Natural killer cell (primary cell): ENCODE measurements around the gene GHITM. TPM values are rescaled to one million over a fixed set of nuclear protein-coding genes. Genes with fewer than 3 reads are reported as not detected.

Experiments
- ATAC-seq, 3 donors: fragments of 150-1000 bp in 2 of 3; fragments of 200-7000 bp in 1 of 3; cut with Tn5 transposase; 1 replicate in 1 of 3; 2 replicates in 2 of 3; pipeline ENCODE4 v1.10.0; 2021; ENCODE audit warnings: mild to moderate bottlenecking in 2 of 3, moderate library complexity in 2 of 3
- DNase-seq, 2 donors: peaks; one replicate each; pipeline versions ENCODE4 v3.0.0 to v3.0.0-alpha.2; 2013 to 2021; ENCODE audit warnings: mixed read lengths in 1 of 2
- H3K27ac ChIP-seq: one replicate; pipeline ENCODE4 v1.5.1; 2013; ENCODE audit warnings: mild to moderate bottlenecking, low read length
- H3K27me3 ChIP-seq: one replicate; pipeline ENCODE4 v1.6.1; 2013; ENCODE audit warnings: low read length; ENCODE audit not compliant: control insufficient read depth, insufficient read depth
- H3K36me3 ChIP-seq: one replicate; pipeline ENCODE4 v1.6.1; 2013; ENCODE audit warnings: low read length; ENCODE audit not compliant: control insufficient read depth, insufficient read depth
- H3K4me1 ChIP-seq: one replicate; pipeline ENCODE4 v1.6.1; 2013; ENCODE audit warnings: low read length; ENCODE audit not compliant: control insufficient read depth, insufficient read depth
- H3K4me3 ChIP-seq: one replicate; pipeline ENCODE4 v1.5.1; 2013; ENCODE audit warnings: low read length
- H3K9me3 ChIP-seq: one replicate; pipeline ENCODE4 v1.6.1; 2013; ENCODE audit warnings: low read length; ENCODE audit not compliant: control insufficient read depth, insufficient read depth
- H3K27ac Mint-ChIP-seq, 2 donors: one replicate each; pipeline ENCODE4 v1.8.0; 2022; ENCODE audit warnings: mild to moderate bottlenecking in 2 of 2, mixed read lengths in 2 of 2, moderate library complexity in 1 of 2
- H3K27me3 Mint-ChIP-seq, 2 donors: one replicate each; pipeline ENCODE4 v1.8.0; 2022; ENCODE audit warnings: low read depth in 2 of 2, mixed read lengths in 2 of 2
- H3K36me3 Mint-ChIP-seq: one replicate; pipeline ENCODE4 v1.8.0; 2022; ENCODE audit warnings: mixed read lengths
- H3K4me1 Mint-ChIP-seq, 2 donors: one replicate each; pipeline ENCODE4 v1.8.0; 2022; ENCODE audit warnings: mixed read lengths in 2 of 2
- H3K4me3 Mint-ChIP-seq: one replicate; pipeline ENCODE4 v1.8.0; 2022; ENCODE audit warnings: mild to moderate bottlenecking, moderate library complexity, mixed read lengths
- H3K9me3 Mint-ChIP-seq, 2 donors: one replicate each; pipeline ENCODE4 v1.8.0; 2022; ENCODE audit warnings: mixed read lengths in 2 of 2
- CTCF ChIP-seq: fragments of 200-600 bp; IDR thresholded peaks from one replicate; pipeline ENCODE4 v1.8.0; 2022; ENCODE audit warnings: antibody characterized with exemption
- WGBS: methylation state at CpG from one replicate; pipeline ENCODE4 v1.1.7; 2013; ENCODE audit warnings: missing lambda C conversion rate; ENCODE audit not compliant: insufficient coverage; 5-methylcytosine and 5-hydroxymethylcytosine counted together
- intact Hi-C: fragments of 100-400 bp; cut with micrococcal nuclease; formaldehyde crosslinking; loops from one replicate; pipeline ENCODE4 v1.14.2; 2022
- total RNA-seq, 4 donors: library from RNA; stranded (reverse); fragments of 120-200 nt in 1 of 4; gene quantifications; one replicate each; pipeline versions ENCODE4 v1.2.3 to v1.2.4, GENCODE V29; 2013 to 2022

The GHITM gene
- total RNA-seq, 3 donors from 2014 or later (not counting 1 experiment from before 2014, with no cell fraction given), result 84.3 to 89.3 (median 87.9) TPM

- H3K27ac ChIP-seq, result no peak within 1 kb of the TSS
- Mint-ChIP-seq H3K4me1 (peaks cover 12 to 25% of the 10 kb centered on the region in 2 donors), H3K36me3 (no peaks in the 10 kb centered on the region), H3K27me3 (no peaks in the 10 kb centered on the region), H3K27ac (peak within 1 kb of the TSS in 1 of 2 donors; percentile 76), H3K9me3 (no peaks in the 10 kb centered on the region), H3K4me3 (peak within 1 kb of the TSS; percentile 80)
- no peaks in the 10 kb centered on the region for H3K27me3 ChIP-seq
- H3K4me1 ChIP-seq, result peaks cover 47% of the 10 kb centered on the region
- ATAC-seq (peak; percentile 81 to 95 (median 91)), DNase-seq (peak; percentile 57 to 70)
- H3K36me3 ChIP-seq, result no peaks in the 10 kb centered on the region
- TF ChIP-seq CTCF, result no peak
- H3K4me3 ChIP-seq, result peak within 1 kb of the TSS; percentile 50
- intact Hi-C loops, result no loop called here
- no peaks in the 10 kb centered on the region for H3K9me3 ChIP-seq
- under 1% methylated on average over 61 of the region's 61 CpGs for WGBS
Measured at GRCh38 chr10:84194424-84195043, 55.2 kb downstream of the GHITM start, which contains the start of gene CDHR1. CDHR1 (plus strand) TSS chr10:84194537; CDS start chr10:84194761, 224 bp downstream.

DNA sequence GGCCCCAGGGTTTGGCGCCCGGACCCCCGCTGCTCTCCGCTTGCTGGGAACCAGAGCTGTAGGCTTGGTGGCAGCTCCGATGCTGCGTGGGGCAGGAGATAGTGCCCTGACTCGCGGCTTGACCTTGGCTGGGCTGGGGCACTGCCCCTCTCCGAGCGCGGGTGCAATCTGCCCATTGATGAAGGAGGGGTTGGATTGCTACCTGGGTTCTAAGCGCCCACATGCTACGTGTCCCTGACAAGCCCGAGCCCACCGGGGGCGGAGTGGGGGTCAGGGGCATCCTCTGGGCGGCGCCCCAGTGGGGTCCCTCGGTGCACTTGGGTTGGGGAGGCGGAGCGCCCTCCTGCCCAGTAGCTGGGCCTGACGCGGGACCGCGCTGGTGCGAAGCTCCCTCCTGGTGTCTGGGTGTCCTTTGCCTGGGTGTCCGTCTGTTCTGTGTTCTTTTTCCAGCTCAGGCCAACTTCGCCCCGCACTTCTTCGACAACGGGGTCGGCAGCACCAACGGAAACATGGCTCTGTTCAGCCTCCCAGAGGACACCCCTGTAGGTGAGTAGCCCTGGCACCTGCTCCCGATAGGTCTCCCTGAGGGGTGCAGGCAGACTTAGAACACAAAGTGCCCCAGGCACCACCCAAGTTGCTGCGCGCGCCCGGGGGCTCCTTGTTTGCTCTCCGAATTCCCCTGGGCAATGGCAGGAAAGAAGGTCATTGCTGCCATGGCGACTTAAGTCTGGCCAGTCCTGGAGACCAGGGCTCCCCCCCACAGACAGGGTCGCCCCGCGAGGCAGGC lies 55.9 kb downstream of the GHITM start:
- Histone ChIP-seq H3K9me3 (no peaks in the 10 kb centered on the region), H3K4me3 (peak overlapping the region; percentile 50), H3K4me1 (peaks cover 41% of the 10 kb centered on the region), H3K36me3 (no peaks in the 10 kb centered on the region), H3K27ac (no peak overlapping the region), H3K27me3 (no peaks in the 10 kb centered on the region)
- H3K36me3 Mint-ChIP-seq, result no peaks in the 10 kb centered on the region
- peak in 1 of 2 donors; percentile 11 for DNase-seq
- peak overlapping the region in 1 of 2 donors; percentile 76 for H3K27ac Mint-ChIP-seq
- 27% methylated on average over 43 of the region's 43 CpGs for WGBS
- H3K4me3 Mint-ChIP-seq, result peak overlapping the region; percentile 80
- no peaks in the 10 kb centered on the region for H3K9me3 Mint-ChIP-seq
- peaks cover 12 to 24% of the 10 kb centered on the region in 2 donors for H3K4me1 Mint-ChIP-seq
- no peak for TF ChIP-seq CTCF
- no peak for ATAC-seq
- intact Hi-C loops, result no loop called here
- H3K27me3 Mint-ChIP-seq, result no peaks in the 10 kb centered on the region

- Histone ChIP-seq H3K4me1 (peaks cover 33% of the 10 kb centered on the region), H3K27ac (no peak overlapping the region), H3K4me3 (no peak overlapping the region), H3K36me3 (no peaks in the 10 kb centered on the region), H3K27me3 (no peaks in the 10 kb centered on the region), H3K9me3 (no peaks in the 10 kb centered on the region)
- intact Hi-C loops, result no loop called here
- H3K27me3 Mint-ChIP-seq, result no peaks in the 10 kb centered on the region
- ATAC-seq (no peak), DNase-seq (no peak)
- peaks cover 9 to 16% of the 10 kb centered on the region in 2 donors for H3K4me1 Mint-ChIP-seq
- peak overlapping the region; percentile 21 for H3K4me3 Mint-ChIP-seq
- no peaks in the 10 kb centered on the region for H3K9me3 Mint-ChIP-seq
- WGBS, result 42% methylated on average over 4 of the region's 4 CpGs
- no peak overlapping the region for H3K27ac Mint-ChIP-seq
- TF ChIP-seq CTCF, result no peak
- H3K36me3 Mint-ChIP-seq, result no peaks in the 10 kb centered on the region
Measured at GRCh38 chr10:84196083-84196482, 56.8 kb downstream of the GHITM start.
